Nephron (organoid): ENCODE results near the gene CAMK2D.

ENCODE experiments used
- H3K27ac Mint-ChIP-seq, 3 experiments: 2 replicates each; pipeline ENCODE4 v1.8.0; 2020; ENCODE audit warnings: mixed read lengths in 3 of 3, mild to moderate bottlenecking in 2 of 3, moderate library complexity in 1 of 3
- H3K27me3 Mint-ChIP-seq: 2 replicates; pipeline ENCODE4 v1.8.0; 2021; ENCODE audit warnings: low read depth, mild to moderate bottlenecking, moderate library complexity, mixed read lengths
- H3K36me3 Mint-ChIP-seq: 2 replicates; pipeline ENCODE4 v1.8.0; 2020; ENCODE audit warnings: low read depth, mixed read lengths
- H3K4me1 Mint-ChIP-seq: 2 replicates; pipeline ENCODE4 v1.8.0; 2020; ENCODE audit warnings: mixed read lengths
- H3K4me3 Mint-ChIP-seq, 3 experiments: 2 replicates each; pipeline ENCODE4 v1.8.0; 2020; ENCODE audit warnings: mild to moderate bottlenecking in 3 of 3, mixed read lengths in 3 of 3, moderate library complexity in 2 of 3
- H3K9me3 Mint-ChIP-seq: 2 replicates; pipeline ENCODE4 v1.8.0; 2020; ENCODE audit warnings: mixed read lengths
- CTCF ChIP-seq, 3 experiments: fragments of 200-600 bp; sonication (generic); IDR thresholded peaks; one replicate each; pipeline ENCODE4 v1.5.0; 2021; ENCODE audit warnings: antibody characterized with exemption in 3 of 3; ENCODE audit not compliant: unreplicated experiment in 3 of 3

Gene CAMK2D

DNA sequence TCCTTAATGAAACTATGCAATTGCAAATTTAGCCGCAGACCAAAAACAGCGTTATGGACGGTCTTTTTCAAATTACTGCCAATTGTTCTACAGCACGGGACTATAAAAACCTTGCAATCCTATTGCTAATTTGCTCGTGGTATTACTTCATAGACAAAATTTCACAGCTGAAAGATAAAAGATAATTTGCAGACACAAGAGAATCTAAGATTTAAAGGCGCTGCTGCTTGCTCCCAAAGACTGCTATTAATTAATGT is 1.4 kb upstream of the CAMK2D start:
- H3K27me3 Mint-ChIP-seq, result no peaks in the 10 kb centered on the region
- TF ChIP-seq CTCF (IDR thresholded peaks at IDR 0.05; ENCODE audit: unreplicated experiment in 3 of 3), result peak in 1 of 3 experiments; percentile 26
- H3K27ac Mint-ChIP-seq, result peak overlapping the region; percentile 97 to 99 (median 98)
- H3K36me3 Mint-ChIP-seq, result no peaks in the 10 kb centered on the region
- peaks cover 19% of the 10 kb centered on the region for H3K4me1 Mint-ChIP-seq
- peak overlapping the region; percentile 86 to 89 (median 88) for H3K4me3 Mint-ChIP-seq
- H3K9me3 Mint-ChIP-seq, result no peaks in the 10 kb centered on the region

GRCh38 chr4:113762186-113763028 is 869 bp upstream of the CAMK2D start:
- no peak for TF ChIP-seq CTCF (IDR thresholded peaks at IDR 0.05; ENCODE audit: unreplicated experiment in 3 of 3)
- no peaks in the 10 kb centered on the region for H3K27me3 Mint-ChIP-seq
- H3K9me3 Mint-ChIP-seq, result no peaks in the 10 kb centered on the region
- H3K4me3 Mint-ChIP-seq, result peak overlapping the region; percentile 86 to 89 (median 88)
- H3K36me3 Mint-ChIP-seq, result peaks cover 4% of the 10 kb centered on the region
- H3K4me1 Mint-ChIP-seq, result peaks cover 25% of the 10 kb centered on the region
- peak overlapping the region; percentile 97 to 99 (median 98) for H3K27ac Mint-ChIP-seq

DNA sequence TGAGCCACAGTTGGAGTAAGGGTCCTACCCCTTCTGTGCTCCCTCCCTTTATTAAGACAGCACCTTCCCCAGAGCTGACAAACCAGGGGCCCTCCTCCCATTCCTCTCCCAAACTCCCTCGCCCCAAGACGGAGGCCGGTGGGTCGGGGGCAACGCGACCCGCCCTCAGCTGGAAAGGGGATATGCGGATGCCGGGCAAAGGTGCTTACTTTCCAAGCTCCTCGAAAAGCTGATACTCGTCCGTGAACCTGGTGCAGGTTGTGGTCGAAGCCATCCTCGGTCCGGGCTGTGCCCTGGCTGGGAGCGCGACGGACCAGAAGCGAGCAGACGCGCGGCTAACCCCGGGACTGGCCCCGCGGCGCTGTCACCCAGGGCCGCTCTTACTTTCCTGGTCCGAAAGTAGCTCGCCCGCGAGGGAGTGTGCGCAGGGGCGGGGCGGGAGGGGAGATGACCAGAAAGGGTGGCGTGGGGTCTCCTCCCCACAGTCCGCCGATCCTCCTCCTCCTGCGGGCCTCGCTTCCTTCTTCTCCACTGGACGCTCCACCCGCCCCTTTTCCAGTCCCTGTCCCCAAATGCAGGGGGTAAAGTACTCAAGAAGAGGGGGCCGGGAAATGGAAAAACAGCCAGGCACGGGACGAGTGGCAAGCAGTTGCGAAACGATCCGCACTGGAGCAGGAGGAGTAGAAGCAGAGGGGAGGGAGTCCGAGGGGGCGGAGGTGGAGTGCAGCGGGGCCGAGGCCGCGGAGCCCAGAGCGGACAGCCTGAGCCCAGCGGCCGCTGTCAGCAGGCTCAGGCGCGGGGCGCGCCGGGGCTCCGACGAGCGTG is 531 bp downstream of the CAMK2D start:
- Mint-ChIP-seq H3K27ac (peak overlapping the region; percentile 94 to 99 (median 97)), H3K36me3 (peaks cover 6% of the 10 kb centered on the region), H3K4me1 (peaks cover 33% of the 10 kb centered on the region), H3K9me3 (no peaks in the 10 kb centered on the region), H3K27me3 (no peaks in the 10 kb centered on the region), H3K4me3 (peak overlapping the region; percentile 88 to 95 (median 92))
- TF ChIP-seq CTCF (IDR thresholded peaks at IDR 0.05; ENCODE audit: unreplicated experiment in 3 of 3), result no peak

GRCh38 chr4:113760094-113760794 is 1.3 kb downstream of the CAMK2D start:
- H3K4me3 Mint-ChIP-seq, result peak overlapping the region; percentile 88 to 95 (median 92)
- H3K27ac Mint-ChIP-seq, result peak overlapping the region; percentile 94 to 99 (median 97)
- peaks cover 39% of the 10 kb centered on the region for H3K4me1 Mint-ChIP-seq
- H3K9me3 Mint-ChIP-seq, result no peaks in the 10 kb centered on the region
- TF ChIP-seq CTCF (IDR thresholded peaks at IDR 0.05; ENCODE audit: unreplicated experiment in 3 of 3), result no peak
- H3K36me3 Mint-ChIP-seq, result peaks cover 8% of the 10 kb centered on the region
- no peaks in the 10 kb centered on the region for H3K27me3 Mint-ChIP-seq

DNA sequence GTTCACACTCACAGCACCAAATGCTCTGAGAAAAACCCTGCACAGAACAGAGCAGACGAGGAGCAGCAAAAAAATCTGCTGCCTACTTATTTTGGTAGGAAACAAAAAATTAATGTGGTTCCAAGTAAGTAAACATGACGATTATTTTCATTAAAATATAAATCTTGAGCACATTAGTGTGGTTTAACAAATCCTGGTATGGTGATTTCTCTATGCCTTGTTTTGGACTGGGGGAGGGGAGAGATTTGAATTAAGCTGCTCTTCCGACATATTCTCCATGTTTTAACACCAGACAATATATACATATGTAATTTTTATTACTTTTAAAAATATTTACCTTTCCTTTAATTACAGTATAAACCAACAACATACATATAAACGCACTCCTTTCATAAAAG is 1.8 kb downstream of the CAMK2D start:
- Mint-ChIP-seq H3K9me3 (no peaks in the 10 kb centered on the region), H3K4me3 (peak overlapping the region; percentile 88 to 95 (median 92)), H3K4me1 (peaks cover 39% of the 10 kb centered on the region), H3K27me3 (no peaks in the 10 kb centered on the region), H3K36me3 (peaks cover 8% of the 10 kb centered on the region), H3K27ac (peak overlapping the region; percentile 94 to 99 (median 97))
- no peak for TF ChIP-seq CTCF (IDR thresholded peaks at IDR 0.05; ENCODE audit: unreplicated experiment in 3 of 3)
